ENCODE results near the gene SERPINA5.

- no peak for TF ChIP-seq TAF1 (IDR thresholded peaks at IDR 0.05; ENCODE audit: low read depth, low read length)
- no peak for TF ChIP-seq POU2F2 (IDR thresholded peaks at IDR 0.05; ENCODE audit: low read depth, low read length)
- TF ChIP-seq POLR2AphosphoS5 (IDR thresholded peaks at IDR 0.05; ENCODE audit: low read depth, low read length), result no peak
- no peak for TF ChIP-seq POLR2A (IDR thresholded peaks at IDR 0.05; ENCODE audit: low read depth, low read length)
- TF ChIP-seq SPI1 (IDR thresholded peaks at IDR 0.05; ENCODE audit: low read depth, low read length), result no peak
Measured at GRCh38 chr14:94621358-94622134, 40.3 kb downstream of the SERPINA5 start.

All from GM12891 (cell line).